Measurements from ENCODE around the gene ISM1. TPM values are rescaled to one million over a fixed set of nuclear protein-coding genes. Genes with fewer than 3 reads are reported as not detected.

The ISM1 gene
- total and polyA plus RNA-seq, 2 of the 13 experiments (the other 11 are each of a cell fraction or from before 2014, with no cell fraction given), result 0.40 to 1.4 TPM

- no peak for TF ChIP-seq CENPBD1 (CRISPR knock-in tag; IDR thresholded peaks at IDR 0.05; ENCODE audit: borderline replicate concordance, low read depth)
- TF ChIP-seq, protein P1, sequence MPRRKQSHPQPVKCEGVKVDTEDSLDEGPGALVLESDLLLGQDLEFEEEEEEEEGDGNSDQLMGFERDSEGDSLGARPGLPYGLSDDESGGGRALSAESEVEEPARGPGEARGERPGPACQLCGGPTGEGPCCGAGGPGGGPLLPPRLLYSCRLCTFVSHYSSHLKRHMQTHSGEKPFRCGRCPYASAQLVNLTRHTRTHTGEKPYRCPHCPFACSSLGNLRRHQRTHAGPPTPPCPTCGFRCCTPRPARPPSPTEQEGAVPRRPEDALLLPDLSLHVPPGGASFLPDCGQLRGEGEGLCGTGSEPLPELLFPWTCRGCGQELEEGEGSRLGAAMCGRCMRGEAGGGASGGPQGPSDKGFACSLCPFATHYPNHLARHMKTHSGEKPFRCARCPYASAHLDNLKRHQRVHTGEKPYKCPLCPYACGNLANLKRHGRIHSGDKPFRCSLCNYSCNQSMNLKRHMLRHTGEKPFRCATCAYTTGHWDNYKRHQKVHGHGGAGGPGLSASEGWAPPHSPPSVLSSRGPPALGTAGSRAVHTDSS (CRISPR knock-in tag; conservative IDR thresholded peaks at IDR 0.05), result 0 out of 2 replicates have a peak, but pooled peaks have one; percentile 82
- no peak for TF ChIP-seq THAP8 (CRISPR knock-in tag; IDR thresholded peaks at IDR 0.05; ENCODE audit: borderline replicate concordance)
- TF ChIP-seq, protein P2, sequence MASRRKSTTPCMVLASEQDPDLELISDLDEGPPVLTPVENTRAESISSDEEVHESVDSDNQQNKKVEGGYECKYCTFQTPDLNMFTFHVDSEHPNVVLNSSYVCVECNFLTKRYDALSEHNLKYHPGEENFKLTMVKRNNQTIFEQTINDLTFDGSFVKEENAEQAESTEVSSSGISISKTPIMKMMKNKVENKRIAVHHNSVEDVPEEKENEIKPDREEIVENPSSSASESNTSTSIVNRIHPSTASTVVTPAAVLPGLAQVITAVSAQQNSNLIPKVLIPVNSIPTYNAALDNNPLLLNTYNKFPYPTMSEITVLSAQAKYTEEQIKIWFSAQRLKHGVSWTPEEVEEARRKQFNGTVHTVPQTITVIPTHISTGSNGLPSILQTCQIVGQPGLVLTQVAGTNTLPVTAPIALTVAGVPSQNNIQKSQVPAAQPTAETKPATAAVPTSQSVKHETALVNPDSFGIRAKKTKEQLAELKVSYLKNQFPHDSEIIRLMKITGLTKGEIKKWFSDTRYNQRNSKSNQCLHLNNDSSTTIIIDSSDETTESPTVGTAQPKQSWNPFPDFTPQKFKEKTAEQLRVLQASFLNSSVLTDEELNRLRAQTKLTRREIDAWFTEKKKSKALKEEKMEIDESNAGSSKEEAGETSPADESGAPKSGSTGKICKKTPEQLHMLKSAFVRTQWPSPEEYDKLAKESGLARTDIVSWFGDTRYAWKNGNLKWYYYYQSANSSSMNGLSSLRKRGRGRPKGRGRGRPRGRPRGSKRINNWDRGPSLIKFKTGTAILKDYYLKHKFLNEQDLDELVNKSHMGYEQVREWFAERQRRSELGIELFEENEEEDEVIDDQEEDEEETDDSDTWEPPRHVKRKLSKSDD (CRISPR knock-in tag; IDR thresholded peaks at IDR 0.05; ENCODE audit: low read depth), result 0 out of 2 replicates have a peak, but pooled peaks have one; percentile 41
- no peak for TF ChIP-seq DMTF1 (CRISPR knock-in tag; IDR thresholded peaks at IDR 0.05)
- TF ChIP-seq, protein P3, sequence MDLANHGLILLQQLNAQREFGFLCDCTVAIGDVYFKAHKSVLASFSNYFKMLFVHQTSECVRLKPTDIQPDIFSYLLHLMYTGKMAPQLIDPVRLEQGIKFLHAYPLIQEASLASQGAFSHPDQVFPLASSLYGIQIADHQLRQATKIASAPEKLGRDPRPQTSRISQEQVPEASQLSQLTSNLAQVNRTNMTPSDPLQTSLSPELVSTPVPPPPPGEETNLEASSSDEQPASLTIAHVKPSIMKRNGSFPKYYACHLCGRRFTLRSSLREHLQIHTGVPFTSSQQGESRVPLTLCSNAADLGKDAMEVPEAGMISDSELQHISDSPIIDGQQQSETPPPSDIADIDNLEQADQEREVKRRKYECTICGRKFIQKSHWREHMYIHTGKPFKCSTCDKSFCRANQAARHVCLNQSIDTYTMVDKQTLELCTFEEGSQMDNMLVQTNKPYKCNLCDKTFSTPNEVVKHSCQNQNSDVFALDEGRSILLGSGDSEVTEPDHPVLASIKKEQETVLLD (CRISPR knock-in tag; IDR thresholded peaks at IDR 0.05; ENCODE audit: low read depth), result 0 out of 2 replicates have a peak, but pooled peaks have one; percentile 64
- no peak for TF ChIP-seq ZNF670 (CRISPR knock-in tag; IDR thresholded peaks at IDR 0.05; ENCODE audit: borderline replicate concordance)
- TF ChIP-seq ZNF629 (CRISPR knock-in tag; conservative IDR thresholded peaks at IDR 0.05), result 0 out of 2 replicates have a peak, but pooled peaks have one; percentile 22
- TF ChIP-seq ZNF784 (CRISPR knock-in tag; IDR thresholded peaks at IDR 0.05; ENCODE audit: borderline replicate concordance), result peak; percentile 47; the same call in 1 of the 2 replicates
- TF ChIP-seq HNF1A (IDR thresholded peaks at IDR 0.05; ENCODE audit: low read depth), result no peak
- TF ChIP-seq HNF1A (CRISPR knock-in tag; IDR thresholded peaks at IDR 0.05; ENCODE audit: borderline replicate concordance), result peak; percentile 67
Observed at GRCh38 chr20:13221673-13222318, 722 bp downstream of the ISM1 start (continued).

Measured in HepG2 (cell line).